ENCODE measurements around the gene C19orf25.

DNA sequence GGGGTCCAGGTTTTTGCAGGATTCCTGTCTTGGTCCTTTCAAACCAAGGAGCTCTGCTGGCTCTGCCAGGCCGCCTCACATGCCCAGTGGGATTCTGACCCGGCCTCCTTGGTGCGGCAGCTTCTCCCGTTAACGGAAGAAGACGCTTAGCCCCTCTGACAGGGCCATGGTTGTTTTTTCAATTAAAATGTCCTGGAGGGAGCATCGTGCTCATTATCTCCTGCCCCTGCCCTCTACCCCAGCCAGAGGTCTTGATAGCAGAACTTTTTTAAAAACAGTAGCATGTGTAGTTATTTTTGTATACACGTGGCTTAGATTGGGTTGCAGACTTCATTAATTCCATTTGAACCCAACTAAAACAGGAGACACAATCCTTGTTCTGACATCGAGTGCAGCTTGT lies 52.3 kb downstream of the C19orf25 start:
- TF ChIP-seq, protein P1, sequence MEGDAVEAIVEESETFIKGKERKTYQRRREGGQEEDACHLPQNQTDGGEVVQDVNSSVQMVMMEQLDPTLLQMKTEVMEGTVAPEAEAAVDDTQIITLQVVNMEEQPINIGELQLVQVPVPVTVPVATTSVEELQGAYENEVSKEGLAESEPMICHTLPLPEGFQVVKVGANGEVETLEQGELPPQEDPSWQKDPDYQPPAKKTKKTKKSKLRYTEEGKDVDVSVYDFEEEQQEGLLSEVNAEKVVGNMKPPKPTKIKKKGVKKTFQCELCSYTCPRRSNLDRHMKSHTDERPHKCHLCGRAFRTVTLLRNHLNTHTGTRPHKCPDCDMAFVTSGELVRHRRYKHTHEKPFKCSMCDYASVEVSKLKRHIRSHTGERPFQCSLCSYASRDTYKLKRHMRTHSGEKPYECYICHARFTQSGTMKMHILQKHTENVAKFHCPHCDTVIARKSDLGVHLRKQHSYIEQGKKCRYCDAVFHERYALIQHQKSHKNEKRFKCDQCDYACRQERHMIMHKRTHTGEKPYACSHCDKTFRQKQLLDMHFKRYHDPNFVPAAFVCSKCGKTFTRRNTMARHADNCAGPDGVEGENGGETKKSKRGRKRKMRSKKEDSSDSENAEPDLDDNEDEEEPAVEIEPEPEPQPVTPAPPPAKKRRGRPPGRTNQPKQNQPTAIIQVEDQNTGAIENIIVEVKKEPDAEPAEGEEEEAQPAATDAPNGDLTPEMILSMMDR (IDR thresholded peaks at IDR 0.05), result no peak
- no peak for TF ChIP-seq POLR2A (IDR thresholded peaks at IDR 0.05)

All from Peyer's patch (tissue), 4 donors.